Lower leg skin (tissue), 3 donors: ENCODE data around the gene ADCY6.

Experiments used
- POLR2A ChIP-seq, 2 donors: fragments of 450-650 bp; IDR thresholded peaks; one replicate each; pipeline ENCODE4 v1.6.1; 2016 to 2017; ENCODE audit warnings: antibody characterized with exemption in 2 of 2, mild to moderate bottlenecking in 1 of 2, moderate library complexity in 1 of 2
- TF ChIP-seq, protein P1 (sequence below), 3 donors: fragments of 450-650 bp; IDR thresholded peaks; one replicate each; pipeline ENCODE4 v1.5.1; 2016; ENCODE audit warnings: antibody characterized with exemption in 3 of 3, mild to moderate bottlenecking in 3 of 3, moderate library complexity in 2 of 3

DNA sequence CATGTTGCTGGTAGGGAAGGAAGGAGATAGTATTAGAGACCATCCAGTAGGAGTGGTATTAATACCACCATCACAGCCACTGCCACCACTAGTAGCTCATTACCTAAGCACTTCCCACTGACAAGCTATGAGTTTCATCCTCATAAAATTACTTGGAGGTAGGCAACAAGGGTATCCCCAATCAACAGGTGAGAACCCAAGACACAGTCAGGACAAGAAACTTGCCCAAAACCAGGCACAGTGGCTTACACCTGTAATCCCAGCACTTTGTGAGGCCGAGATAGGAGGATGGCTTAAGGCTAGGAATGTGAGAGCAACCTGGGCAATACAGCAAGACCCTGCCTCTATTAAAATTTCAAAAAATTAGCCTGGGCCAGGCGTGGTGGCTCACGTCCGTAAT, 5.5 kb downstream of the ADCY6 start:
- no peak for TF ChIP-seq POLR2A (IDR thresholded peaks at IDR 0.05)
- TF ChIP-seq, protein P1, sequence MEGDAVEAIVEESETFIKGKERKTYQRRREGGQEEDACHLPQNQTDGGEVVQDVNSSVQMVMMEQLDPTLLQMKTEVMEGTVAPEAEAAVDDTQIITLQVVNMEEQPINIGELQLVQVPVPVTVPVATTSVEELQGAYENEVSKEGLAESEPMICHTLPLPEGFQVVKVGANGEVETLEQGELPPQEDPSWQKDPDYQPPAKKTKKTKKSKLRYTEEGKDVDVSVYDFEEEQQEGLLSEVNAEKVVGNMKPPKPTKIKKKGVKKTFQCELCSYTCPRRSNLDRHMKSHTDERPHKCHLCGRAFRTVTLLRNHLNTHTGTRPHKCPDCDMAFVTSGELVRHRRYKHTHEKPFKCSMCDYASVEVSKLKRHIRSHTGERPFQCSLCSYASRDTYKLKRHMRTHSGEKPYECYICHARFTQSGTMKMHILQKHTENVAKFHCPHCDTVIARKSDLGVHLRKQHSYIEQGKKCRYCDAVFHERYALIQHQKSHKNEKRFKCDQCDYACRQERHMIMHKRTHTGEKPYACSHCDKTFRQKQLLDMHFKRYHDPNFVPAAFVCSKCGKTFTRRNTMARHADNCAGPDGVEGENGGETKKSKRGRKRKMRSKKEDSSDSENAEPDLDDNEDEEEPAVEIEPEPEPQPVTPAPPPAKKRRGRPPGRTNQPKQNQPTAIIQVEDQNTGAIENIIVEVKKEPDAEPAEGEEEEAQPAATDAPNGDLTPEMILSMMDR (IDR thresholded peaks at IDR 0.05), result no peak
